HG02885 (cell line): ENCODE measurements around the gene PDZD8.

Source experiments
- ATAC-seq: cut with Tn5 transposase; IDR thresholded peaks from one replicate; pipeline ENCODE4 v1.9.1; 2021; ENCODE audit warnings: mild to moderate bottlenecking; ENCODE audit not compliant: unreplicated experiment, poor library complexity

The PDZD8 gene

GRCh38 chr10:117261501-117261900, 113.7 kb downstream of the PDZD8 start:
- ATAC-seq = no peak

DNA sequence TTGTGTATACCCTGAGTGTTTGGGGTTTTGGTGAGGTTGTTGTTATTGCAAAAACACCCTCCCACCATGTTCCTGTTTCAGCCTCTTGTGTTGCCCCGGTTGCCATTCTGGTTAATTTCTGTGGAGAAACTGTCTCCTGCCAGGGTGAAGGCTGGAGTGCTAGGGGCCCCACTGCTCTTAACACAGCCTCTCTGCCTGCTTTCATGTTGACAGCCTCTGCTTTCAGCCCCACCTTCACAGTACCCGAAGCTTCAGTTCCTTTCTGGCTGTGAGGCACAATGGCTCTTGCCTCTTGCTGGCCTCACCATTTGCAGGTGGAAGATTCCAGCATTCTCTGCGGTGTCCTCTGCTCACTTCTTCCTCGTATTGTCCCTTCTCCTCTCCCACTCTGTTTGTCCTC, 115.2 kb downstream of the PDZD8 start:
- ATAC-seq = peak; percentile 70

- ATAC-seq = no peak
These were observed 116.0 kb downstream of the PDZD8 start for GRCh38 chr10:117259279-117259678.

GRCh38 chr10:117257721-117258120, 117.5 kb downstream of the PDZD8 start:
- no peak for ATAC-seq

- no peak for ATAC-seq
These were observed 118.3 kb downstream of the PDZD8 start for GRCh38 chr10:117256910-117257309.

DNA sequence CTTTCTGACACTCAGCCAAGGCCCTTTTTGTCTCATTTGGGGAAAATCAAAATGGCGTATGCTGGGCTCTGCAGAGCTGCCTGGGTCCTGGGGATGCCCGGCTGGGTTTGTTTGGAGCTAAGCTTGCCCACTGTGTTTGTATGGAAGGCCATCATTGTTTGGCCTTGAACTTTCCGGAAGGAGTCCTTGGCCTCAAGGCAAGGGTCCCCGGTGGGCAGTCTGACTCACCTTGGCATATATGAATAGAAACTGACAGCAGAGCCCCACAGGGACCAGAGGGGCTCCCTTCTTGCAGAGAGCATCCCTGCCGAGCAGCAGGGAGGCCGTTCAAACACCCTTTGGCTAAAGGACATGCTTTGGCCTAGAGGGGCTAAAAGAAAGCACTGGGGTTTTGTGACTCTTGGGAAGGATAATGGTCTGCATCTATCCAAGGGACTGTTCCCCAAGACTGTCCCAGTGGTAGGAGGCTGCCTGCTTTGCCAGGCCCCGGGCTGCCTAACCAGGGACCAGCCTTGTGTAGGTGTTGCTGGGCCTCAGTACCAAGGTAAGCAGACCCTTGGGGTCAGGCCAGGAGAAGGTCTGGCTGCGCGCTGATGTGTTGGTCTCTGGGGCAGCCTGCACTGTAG, 119.3 kb downstream of the PDZD8 start:
- ATAC-seq = no peak

- ATAC-seq = no peak
These were observed 120.2 kb downstream of the PDZD8 start for GRCh38 chr10:117254774-117255735.

DNA sequence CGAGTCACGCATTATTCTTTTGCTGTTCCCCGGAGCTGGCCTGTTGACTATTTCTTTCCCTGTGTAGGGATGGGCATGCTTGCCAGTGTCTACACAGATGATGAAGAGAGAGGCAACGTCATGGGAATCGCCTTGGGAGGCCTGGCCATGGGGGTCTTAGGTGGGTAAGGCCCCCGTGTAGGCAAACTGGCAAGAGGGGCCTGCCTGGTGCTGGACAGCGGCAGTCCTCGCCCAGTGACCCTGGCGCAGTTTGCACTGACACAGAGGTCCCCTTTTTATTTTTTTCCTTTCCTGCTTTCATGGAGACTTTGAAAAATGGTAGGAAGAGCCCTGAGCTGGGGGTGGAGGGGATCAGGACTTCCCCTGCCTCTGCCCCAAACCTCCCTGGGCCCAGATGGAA, 120.9 kb downstream of the PDZD8 start:
- no peak for ATAC-seq

GRCh38 chr10:117253908-117254307, 121.3 kb downstream of the PDZD8 start:
- no peak for ATAC-seq

- ATAC-seq = no peak
These were observed 124.8 kb downstream of the PDZD8 start for GRCh38 chr10:117250411-117250810.

- no peak for ATAC-seq
These were observed 125.6 kb downstream of the PDZD8 start for GRCh38 chr10:117249493-117250093.

DNA sequence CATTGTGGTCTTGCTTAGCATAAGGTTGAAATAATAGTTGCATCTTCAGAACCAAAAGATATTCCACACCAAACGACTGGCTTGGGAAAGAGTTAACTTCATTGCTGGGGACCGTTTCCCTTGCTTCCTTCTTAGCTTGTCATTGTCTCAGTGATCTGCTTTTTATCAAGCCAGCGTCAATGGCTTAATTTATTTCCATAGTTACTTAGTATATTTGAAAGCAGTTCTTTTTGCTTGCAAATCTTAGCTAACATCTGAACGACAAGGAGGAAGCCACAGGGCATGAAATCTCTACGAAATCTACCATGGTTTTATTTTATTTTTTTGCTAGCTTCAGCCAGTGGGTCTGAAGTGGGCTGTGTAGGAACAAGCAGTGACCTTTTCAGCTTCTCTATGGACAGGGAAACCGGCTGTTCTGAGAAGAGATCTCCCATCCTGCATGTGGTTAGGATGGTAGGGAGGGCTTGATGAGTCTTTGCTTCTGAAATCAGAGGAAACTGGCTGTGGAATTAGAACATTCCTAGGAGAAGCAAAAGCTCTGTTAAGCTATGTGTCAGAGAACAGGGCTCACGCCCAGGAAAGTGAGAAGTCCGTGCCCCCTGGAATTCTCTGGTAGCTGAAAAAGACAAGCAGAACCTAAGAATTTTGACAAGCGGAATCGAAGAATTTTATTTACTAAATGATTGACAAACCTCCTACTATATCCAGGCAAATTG, 126.3 kb downstream of the PDZD8 start:
- no peak for ATAC-seq

DNA sequence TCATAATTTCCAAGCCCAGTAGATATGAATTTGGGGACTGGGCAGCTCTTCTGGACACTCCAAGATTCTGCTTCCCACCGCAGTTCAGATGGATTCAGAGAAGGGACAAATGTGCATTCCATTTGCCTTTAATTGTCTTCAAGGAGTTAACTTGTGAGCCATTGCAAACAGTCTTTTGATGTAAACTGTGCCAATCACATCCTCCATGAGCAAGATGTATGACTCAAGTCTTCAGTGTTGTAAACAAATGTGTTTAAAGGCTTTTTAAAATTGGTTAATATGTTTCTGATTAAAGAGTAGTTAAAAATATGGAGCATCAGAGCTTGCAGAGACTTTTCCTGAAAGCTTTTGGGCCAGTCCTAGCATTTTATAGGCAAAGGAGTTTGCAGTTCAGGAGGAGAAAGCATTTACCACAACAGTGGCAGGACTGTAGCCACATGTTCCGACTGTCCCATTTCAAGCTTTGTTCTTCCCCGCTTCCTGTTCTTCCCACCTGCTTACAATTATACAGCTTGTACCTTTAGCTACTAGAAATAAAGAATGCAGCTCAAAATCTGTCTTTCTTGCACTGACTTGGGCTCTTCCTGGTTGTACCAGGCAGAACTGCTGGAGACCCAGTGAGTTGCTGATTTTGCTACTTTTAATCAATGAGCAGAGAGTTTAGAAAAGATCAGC, 128.1 kb downstream of the PDZD8 start:
- no peak for ATAC-seq

- no peak for ATAC-seq
These were observed 132.8 kb downstream of the PDZD8 start for GRCh38 chr10:117242463-117242832.

DNA sequence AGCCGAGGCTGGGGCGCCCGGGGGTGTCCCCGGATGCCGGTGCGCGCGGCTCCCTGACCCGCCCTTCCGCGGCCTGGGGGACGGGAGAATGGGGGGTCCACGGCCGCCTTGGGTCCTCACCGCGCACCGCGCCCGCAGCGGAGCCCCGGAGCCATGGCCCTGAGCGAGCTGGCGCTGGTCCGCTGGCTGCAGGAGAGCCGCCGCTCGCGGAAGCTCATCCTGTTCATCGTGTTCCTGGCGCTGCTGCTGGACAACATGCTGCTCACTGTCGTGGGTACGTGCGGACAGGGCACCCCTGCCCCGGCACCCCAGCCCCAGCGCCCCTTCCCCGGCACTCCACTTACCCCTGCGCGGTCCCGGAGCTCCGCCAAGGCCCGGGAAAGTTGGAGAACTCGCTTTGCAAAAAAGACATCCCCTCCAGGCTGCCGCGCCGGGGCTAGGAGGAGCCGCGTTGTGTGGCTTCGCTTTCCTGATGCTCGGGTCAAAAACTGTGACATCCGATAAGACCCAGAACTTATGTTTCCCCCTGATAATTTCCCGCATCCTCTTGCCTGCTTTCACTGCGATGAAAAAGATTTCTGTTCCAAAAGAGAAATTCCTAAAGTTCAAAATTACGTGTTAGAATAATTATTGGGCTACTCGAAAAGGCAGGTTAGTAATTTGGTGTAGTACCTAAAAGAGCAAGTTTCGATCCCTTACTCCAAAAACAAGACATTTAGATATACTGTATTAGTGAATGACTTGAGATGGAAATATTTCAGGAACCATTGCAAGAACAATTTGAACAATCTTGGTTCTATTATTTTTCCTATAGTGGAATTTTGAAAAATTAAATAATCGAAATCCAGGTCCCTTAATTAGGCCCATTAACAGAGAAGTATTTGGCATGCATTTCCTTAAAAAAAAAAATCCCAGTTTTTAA, 133.4 kb downstream of the PDZD8 start:
- ATAC-seq = no peak

DNA sequence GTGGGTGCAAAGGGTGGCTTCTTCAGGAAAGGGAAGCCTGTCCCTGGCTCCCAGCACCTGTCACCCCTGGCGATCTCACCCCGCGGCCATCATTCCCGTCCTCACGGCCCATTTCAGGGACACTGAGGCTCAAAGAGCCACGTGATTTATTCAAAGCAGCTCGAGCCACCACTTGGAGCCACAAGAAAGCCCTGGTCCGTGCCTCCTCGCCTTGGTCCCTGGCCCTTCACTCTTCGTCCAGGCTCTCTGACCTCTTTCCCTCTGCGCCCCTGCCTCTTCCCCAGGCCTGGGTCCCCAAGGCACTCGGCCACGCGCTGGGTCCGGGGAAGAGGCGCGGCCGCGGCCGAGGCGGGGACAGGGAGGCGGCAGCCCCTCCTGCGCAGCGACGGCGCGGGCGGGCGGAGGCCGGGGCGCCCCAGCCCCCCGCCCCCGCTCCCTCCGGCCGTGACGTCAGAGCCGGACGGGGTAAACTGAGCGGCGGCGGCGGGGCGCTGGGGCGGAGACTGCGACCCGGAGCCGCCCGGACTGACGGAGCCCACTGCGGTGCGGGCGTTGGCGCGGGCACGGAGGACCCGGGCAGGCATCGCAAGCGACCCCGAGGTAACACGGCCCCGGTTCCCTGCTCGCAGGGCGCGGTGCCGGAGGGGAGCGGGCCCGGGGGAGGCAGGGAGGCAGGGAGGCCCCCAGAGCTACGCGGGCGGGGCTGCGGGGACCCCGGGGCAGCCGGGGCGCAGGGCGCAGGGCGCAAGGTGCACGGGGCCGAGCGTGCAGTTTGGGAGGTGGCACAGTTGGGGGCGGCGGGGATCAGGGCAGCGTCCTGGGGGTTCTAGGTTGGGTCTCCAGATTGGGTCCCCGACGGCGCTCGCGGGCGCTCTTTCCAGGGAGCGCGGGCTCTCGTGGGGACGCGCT, 134.4 kb downstream of the PDZD8 start, which contains the start of gene SLC18A2:
Gene SLC18A2 (plus strand): TSS at position 494 of the 909 bp plus-strand sequence. CDS start 580 bp downstream, outside the sequence.
- ATAC-seq = no peak

- no peak for ATAC-seq
These were observed 135.3 kb downstream of the PDZD8 start for GRCh38 chr10:117239721-117240620.
